NCI-H2227 treated with DMSO at 0.1 percent for 48 hours (cell line): Measurements from ENCODE around the gene MON1B.
"Not testable (repeated sequence)": the region's sequence is repeated elsewhere in the genome, so short reads cannot be mapped to it uniquely, and the experiment has no call there.

Source experiments
- DNase-seq: peaks from one replicate; lab custom pipeline; 2025; lab: John Stamatoyannopoulos, UW

MON1B gene

DNA sequence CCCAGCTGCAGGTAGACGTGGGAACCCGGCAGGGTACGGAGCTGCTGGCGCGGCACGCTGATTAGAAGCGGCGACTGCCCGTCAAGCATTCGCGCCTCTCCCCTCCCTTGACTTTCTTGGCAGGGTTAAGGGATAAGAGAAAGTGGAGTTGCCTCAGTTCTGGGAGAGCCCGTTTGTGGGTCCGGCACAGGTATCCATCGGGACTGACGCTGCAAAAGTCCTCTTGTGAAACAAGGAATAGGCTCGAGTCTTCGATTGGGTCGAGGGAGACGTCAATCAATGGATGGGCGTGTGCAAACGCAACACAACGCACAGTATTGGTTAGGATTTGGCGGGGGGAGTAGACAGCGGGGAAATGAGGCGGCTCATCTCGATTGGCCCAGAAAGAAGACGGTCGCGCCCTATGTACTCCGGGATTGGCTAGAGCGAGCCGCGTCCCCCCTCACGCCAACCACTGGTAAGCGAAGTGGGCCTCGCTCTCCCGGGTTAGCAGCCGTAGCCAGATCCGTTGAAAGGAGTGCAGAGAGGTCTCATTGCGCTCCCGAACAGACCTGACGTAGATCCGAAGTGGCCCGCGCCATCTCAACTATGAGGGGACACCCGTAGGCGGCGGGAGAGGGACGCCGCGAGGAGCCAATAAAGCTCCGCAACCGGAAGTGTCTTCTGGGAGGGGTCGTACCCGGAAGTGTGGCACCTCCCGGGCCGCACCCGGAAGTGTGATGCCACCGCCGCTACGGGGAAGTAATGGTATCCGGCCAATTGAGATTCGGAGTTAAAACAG lies at the start of gene MON1B:
MON1B (plus strand) TSS at position 713 of the 781 bp plus-strand sequence. CDS start 296 bp downstream, outside the sequence.
- peak; percentile 93 for DNase-seq

DNA sequence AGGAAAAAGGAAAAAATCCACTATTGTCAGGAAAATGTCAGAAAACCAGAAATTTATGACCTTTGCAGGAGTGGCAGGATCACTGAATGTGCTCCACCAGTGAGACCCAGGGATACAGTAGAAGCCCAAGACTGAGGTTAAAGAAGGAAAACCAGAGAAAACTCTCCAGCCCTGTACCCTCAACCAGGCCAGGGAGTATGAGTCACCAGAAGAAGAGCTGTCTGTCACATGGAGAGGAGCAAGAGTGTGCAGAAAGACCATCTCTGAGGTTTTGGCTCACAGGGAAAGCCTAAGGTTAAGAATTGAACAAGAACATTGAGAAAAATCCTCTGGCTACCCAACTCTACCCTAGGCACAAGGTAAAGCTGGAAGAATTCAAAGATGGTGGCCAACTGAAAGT lies 47.6 kb upstream of the MON1B start:
- DNase-seq: no peak

DNA sequence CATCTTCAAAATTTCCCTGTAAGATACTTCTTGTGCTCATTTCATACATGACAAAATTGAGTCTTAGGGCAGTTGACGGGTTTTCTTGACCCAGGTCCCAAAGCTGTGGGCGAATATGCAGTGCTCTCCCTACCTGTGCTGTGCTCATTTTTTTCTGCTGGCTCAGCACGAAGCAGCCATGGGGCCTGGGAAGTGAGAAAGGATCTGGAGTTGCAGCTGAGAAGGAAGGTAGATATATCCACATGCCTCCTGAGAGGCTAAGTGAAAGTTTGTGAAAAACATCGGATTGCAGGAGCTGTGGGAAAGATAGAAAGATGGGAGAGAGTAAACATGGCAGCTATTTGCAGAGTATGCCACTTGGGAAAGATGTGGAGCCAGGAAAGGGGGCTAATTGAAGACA lies 42.9 kb upstream of the MON1B start:
- no peak for DNase-seq

DNA sequence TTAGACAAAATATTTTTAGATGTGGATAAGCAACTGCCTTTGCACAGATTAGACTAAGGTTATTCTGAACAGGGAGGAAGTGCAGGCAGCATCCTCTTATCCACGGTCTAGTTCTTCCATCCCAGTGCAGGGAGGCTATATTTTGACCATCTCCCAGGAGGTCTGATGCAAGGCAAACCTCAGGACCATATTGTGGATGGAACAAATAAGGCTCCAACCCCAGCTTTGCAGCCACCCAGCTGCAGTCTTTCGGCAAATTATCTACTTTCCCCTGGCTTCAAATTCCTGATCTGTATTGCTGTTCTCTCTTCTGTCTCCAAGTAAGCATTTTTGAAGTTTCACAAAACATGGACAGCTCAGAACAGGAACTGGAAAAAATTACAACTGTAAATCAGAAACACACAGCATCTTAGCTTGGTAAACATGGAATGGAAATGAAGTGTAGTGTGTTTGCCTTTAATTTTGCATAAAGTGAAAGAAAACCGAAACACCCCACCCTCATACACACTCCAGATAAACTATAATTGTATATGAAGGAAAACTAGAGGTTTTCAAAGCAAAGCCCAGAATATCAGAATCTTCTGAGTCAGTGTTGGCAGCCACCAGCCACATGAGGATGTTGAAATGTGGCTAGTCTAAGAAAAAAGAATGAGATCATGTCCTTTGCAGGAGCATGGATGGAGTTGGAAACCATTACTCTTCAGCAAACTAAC lies 33.5 kb upstream of the MON1B start:
- DNase-seq: no peak

- DNase-seq: no peak
Observed at GRCh38 chr16:77158293-77158692, 32.7 kb upstream of the MON1B start.

DNA sequence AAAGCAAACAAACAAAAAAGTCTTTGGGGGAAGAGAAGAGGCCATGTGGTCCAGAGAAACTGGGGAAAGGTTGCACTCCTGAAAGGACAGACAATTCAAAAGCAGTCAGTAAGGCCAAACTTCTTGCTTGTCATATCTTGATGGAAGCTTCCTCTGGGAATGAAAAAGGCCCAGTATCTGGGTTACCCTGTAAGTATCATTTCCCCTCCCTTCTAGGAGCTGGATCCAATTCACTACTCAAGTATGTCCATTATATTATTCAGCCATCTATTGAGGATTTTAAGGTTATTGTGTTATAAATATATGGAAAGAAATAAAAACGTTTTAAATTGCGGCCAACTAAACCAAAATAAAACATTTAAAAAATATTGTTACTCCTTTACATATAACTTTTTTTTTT lies 26.0 kb upstream of the MON1B start:
- no peak for DNase-seq

GRCh38 chr16:77165536-77166236 lies 25.3 kb upstream of the MON1B start:
- not testable (repeated sequence) for DNase-seq

DNA sequence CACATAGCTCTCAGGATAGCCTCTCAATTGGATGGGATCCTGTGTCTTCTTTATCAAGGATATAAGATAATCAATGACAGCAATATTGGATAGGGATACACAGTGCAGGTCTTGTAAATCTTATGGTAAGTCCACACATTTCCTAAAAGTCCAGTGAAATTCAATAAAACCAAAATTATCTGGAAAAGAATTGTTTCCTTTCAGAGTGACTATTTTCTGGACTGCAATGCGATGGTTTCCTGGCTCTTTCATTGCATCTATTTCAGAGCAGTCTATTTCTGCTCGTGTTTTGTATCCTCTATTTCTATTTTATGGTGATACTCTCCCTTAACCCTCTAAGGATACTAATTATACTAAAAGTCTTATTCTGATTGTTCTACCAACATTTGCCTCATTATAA lies 24.3 kb upstream of the MON1B start:
- DNase-seq: no peak

DNA sequence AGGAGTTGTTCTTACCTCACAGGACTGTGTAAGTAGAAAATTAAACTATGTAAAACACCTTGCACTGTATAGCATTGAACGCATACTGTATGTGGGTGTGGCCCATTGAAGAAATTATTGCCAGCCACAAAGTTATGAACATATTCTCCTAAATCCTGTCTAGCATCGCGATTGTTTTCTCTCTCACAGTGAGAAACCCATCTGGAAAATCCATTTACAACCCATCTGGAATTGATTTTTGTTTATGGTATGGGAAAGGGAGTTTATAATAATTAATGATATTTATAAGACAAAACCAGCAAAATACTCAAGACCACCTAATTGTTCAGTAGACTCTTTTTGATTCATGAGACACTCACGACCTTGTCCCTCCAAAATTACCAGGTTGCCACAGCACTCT lies 22.1 kb upstream of the MON1B start:
- no peak for DNase-seq

- DNase-seq: peak; percentile 64
Observed at GRCh38 chr16:77169650-77170236, 21.2 kb upstream of the MON1B start.

GRCh38 chr16:77170805-77171204 lies 20.2 kb upstream of the MON1B start:
- DNase-seq: no peak

DNA sequence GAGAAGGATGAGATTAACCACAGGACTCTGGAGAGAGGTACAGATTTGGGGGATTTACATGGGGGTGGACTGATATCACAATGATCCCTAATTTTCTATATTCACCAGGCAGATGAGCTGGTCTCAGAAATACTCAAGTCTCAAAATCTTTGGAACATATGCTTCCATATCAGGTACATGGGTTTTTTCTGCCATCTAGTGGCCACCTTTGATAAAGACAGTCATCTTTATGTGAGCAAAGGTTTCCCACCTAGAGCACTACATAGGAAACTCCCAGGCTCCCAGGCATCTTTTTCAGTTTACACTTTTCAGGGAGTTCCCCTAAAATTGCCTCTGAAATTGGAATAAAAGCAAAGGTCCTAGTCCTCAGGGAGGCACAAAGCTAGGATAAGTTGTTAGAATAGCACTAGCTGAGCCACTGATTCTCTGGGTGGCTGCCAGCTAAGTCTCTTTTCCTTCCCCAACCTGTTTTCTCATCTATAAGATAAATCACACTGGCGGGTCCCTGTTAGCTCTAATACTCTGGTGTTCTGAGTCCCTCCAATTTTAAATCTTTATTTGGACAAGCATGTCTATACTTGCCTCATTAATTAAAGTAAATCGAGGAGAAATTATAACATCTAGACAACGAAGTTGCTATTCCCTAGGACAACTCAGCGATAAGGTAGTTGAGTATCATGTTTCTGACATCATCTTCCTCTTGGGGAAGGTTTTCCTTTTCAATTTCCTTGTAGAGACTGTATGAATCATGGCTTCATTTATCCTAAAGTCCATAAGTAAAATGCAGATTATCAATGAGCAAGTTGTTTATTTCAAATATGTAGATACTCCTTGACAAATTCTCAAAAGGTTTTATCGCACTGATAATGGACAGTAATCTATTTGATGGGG lies 19.0 kb upstream of the MON1B start:
- peak; percentile 65 for DNase-seq

DNA sequence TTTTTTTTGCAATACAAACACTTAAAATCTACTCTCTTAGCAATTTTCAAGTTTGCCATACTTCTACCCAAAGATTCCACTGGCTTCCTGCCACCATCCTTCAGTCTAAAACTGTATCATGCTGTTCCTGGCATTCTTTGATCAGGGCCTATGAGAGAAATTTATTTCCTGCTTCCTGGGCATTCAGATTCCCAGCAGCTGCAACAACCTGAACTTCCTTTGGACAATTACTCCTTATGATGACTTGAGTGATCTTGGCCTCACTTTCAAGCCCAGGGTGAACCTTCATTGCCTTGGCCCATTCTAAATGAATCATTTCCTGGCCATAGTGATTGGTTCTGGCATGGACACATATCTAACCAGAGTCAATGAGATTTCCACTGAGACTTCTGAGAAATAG lies 18.0 kb upstream of the MON1B start:
- no peak for DNase-seq

DNA sequence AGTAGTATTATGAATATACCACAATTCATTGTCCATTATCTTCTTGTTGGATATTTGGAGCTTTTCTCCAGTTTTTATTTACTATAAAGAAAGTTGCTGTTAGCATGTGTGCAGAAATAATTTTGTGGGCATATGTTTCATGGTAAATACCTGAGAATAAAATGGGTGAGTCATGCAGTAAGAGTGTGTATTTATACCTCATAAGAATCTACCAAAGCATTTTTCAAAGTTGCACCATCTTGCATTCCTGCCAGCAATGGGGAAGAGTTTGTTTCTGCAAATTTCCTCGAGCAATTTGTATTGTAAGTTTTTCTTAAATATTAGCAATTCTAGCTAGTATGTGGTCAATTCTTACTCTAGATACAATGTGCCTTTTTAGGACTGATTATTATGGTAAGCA lies 7.9 kb upstream of the MON1B start:
- no peak for DNase-seq

DNA sequence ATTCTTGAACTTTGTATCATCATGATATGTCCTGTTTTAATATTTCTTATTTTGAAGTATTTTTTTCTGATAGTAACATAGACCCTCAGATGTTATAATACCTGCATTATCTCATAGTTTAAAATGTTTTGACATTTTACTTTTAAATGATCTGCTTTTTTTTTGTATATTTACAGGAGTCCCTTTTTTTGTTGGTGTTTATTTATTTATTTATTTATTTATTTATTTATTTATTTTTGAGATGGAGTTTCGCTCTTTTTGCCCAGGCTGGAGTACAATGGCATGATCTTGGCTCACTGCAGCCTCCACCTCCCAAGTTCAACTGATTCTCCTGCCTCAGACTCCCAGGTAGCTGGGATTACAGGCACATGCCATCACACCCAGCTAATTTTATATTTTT lies 4.7 kb upstream of the MON1B start:
- DNase-seq: not testable (repeated sequence)

DNA sequence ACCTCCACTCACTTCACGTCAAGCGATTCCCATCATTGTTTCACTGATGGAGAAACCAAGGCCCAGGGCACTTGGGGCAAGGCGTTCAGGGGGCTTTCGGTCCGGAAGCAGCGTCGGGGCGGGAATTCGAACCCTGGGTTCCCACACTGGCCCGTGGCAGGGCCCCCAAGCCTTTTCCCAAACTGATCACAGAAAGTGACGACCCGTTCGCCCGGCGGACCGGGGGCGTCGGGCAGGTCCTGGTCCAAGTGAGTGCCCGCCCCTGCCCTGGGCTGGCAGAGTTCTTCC lies 856 bp upstream of the MON1B start:
- DNase-seq: no peak

DNA sequence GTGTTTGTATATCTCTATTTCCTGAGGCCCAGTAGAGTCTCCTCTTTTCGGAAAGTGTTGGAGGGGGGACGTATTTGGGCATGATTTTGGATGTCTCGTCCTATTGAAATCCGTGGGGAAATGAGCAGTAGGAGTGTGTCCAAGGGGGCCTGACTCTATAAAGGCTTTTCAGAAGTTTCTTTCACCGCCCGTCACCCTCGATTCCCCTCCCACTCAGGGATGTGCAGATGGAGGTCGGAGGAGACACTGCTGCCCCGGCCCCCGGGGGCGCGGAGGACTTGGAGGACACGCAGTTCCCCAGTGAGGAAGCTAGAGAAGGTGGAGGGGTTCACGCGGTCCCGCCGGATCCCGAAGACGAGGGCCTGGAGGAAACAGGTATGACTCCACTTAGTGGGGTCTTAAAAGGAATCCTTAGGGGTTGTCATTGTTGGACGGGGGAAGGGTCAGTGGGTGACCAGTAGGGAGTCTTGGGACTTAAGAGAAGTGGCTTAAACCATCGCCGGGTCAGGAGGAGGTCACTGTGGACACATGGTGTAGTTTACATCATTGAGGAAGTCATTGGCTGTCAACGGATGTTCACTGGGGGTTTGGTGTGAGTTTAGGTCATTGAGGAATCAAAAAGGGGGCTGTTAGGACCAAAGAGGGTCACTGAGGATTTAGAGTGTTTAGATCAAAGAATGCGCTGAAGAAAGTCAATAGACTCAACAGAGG lies 424 bp downstream of the MON1B start:
- DNase-seq: peak; percentile 45

DNA sequence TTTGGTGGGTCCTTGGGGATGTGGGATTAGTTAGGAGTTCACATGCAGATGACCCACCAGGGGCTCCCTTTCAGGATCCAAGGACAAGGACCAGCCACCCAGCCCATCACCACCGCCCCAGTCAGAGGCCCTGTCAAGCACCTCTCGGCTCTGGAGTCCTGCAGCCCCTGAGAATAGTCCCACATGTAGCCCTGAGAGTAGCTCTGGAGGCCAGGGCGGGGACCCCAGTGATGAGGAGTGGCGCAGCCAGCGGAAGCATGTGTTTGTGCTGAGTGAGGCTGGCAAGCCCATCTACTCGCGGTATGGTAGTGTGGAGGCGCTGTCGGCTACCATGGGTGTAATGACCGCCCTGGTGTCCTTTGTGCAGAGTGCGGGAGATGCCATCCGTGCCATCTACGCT lies 2.4 kb downstream of the MON1B start:
- no peak for DNase-seq

DNA sequence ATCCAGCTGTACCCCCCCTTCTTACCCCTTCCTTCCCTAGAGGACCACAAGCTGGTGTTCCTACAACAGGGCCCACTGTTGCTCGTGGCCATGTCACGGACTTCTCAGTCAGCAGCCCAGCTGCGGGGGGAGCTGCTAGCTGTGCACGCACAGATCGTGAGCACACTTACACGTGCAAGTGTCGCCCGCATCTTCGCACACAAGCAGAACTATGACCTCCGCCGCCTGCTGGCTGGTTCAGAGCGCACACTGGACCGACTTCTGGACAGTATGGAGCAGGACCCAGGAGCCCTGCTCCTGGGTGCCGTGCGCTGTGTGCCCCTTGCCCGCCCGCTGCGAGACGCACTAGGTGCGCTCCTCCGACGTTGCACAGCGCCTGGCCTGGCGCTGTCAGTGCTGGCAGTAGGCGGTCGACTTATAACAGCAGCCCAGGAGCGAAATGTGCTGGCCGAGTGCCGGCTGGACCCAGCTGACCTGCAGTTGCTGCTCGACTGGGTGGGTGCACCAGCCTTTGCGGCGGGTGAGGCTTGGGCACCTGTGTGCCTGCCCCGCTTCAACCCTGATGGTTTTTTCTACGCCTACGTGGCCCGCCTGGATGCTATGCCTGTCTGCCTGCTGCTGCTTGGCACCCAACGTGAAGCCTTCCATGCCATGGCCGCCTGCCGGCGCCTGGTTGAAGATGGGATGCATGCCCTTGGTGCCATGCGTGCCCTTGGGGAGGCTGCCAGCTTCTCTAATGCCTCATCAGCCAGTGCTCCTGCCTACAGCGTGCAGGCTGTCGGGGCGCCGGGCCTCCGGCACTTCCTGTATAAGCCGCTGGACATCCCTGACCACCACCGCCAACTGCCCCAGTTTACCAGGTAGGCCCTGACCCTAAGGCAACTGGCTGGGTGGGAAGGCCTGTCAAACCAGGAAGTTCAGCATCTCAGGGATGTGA lies 3.6 kb downstream of the MON1B start:
- no peak for DNase-seq

DNA sequence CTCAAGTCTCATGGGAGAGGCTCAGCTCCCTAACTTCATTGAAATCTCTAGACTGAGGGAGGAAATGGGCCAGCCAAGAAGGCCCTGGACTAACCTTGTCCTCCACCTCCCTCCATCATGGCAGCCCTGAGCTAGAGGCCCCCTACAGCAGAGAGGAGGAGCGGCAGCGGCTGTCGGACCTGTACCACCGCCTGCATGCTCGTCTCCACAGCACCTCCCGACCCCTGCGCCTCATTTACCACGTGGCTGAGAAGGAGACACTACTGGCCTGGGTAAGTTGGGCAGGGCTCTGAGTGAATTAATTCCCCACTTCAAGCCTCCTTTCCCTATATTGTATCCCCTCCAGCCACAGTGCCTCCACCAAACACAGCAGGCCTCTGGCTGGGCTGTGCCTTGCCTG lies 4.4 kb downstream of the MON1B start:
- DNase-seq: no peak
